IMR-90 (cell line): ENCODE measurements around the gene FAM209B. TPM values are rescaled to one million over a fixed set of nuclear protein-coding genes. Genes with fewer than 3 reads are reported as not detected.

Source experiments
- ATAC-seq: fragments of 200-7000 bp; cut with Tn5 transposase; 2 replicates; pipeline ENCODE4 v1.9.1; 2020; ENCODE audit warnings: low read depth, mild to moderate bottlenecking, moderate library complexity
- BruUV-seq: library from RNA; stranded (reverse); fragments of 400-500 nt; replicated peaks from 2 replicates; lab custom pipeline; 2021; lab: Mats Ljungman, UMichigan
- CTCF ChIA-PET: fragments of 300-600 bp; formaldehyde crosslinking; extraction: SDS; loops from one replicate; lab custom pipeline; 2021; ENCODE audit warnings: antibody characterized with exemption; lab: Yijun Ruan, JAX
- POLR2A ChIA-PET: fragments of 300-600 bp; sonication (Branson Sonifier 250); formaldehyde crosslinking; loops from one replicate; lab custom pipeline; 2022; ENCODE audit warnings: antibody characterized with exemption; ENCODE audit not compliant: unreplicated experiment; lab: Charles Lee
- DNase-seq: peaks from one replicate; pipeline ENCODE4 v3.0.0; 2013
- H2AFZ ChIP-seq: replicated peaks from 2 replicates; pipeline ENCODE3; 2013; ENCODE audit warnings: low read length, mild to moderate bottlenecking; ENCODE audit not compliant: poor library complexity
- H2AK5ac ChIP-seq: 2 replicates; pipeline ENCODE4 v1.6.1; 2013; ENCODE audit warnings: low read depth, low read length, inconsistent platforms
- H2AK9ac ChIP-seq: replicated peaks from 2 replicates; pipeline ENCODE3; 2013; ENCODE audit warnings: mild to moderate bottlenecking, low read depth, low read length, moderate library complexity; ENCODE audit not compliant: poor library complexity
- H2BK120ac ChIP-seq: 2 replicates; pipeline ENCODE4 v1.6.1; 2013; ENCODE audit warnings: low read depth, low read length, inconsistent platforms
- H2BK15ac ChIP-seq: 3 replicates; pipeline ENCODE4 v1.6.1; 2013; ENCODE audit warnings: low read depth, low read length, inconsistent platforms
- H2BK20ac ChIP-seq: 2 replicates; pipeline ENCODE4 v1.6.1; 2013; ENCODE audit warnings: low read depth, mild to moderate bottlenecking, inconsistent platforms, low read length, moderate library complexity
- H2BK5ac ChIP-seq: 2 replicates; pipeline ENCODE4 v1.6.1; 2013; ENCODE audit warnings: mild to moderate bottlenecking, low read depth, low read length, inconsistent platforms; ENCODE audit not compliant: poor library complexity, severe bottlenecking
- H3K14ac ChIP-seq: replicated peaks from 2 replicates; pipeline ENCODE4 v1.6.1; 2013; ENCODE audit warnings: low read depth, low read length, inconsistent platforms
- H3K18ac ChIP-seq: 2 replicates; pipeline ENCODE4 v1.6.1; 2013; ENCODE audit warnings: low read depth, low read length, control low read depth
- H3K23ac ChIP-seq: 2 replicates; pipeline ENCODE4 v1.6.1; 2013; ENCODE audit warnings: low read depth, low read length, inconsistent platforms
- H3K27ac ChIP-seq: 2 replicates; pipeline ENCODE4 v1.5.1; 2013; ENCODE audit warnings: mild to moderate bottlenecking, control low read depth, low read length; ENCODE audit not compliant: insufficient read depth
- H3K27me3 ChIP-seq: 2 replicates; pipeline ENCODE4 v1.6.1; 2013; ENCODE audit warnings: low read length; ENCODE audit not compliant: control insufficient read depth, insufficient read depth
- H3K36me3 ChIP-seq: 2 replicates; pipeline ENCODE4 v1.6.1; 2013; ENCODE audit warnings: low read length, mixed read lengths; ENCODE audit not compliant: control insufficient read depth, insufficient read depth
- H3K4ac ChIP-seq: 2 replicates; pipeline ENCODE4 v1.6.1; 2013; ENCODE audit warnings: low read depth, low read length, inconsistent platforms
- H3K4me1 ChIP-seq: 2 replicates; pipeline ENCODE4 v1.6.1; 2013; ENCODE audit warnings: low read length, mixed read lengths; ENCODE audit not compliant: control insufficient read depth, insufficient read depth
- H3K4me2 ChIP-seq: 2 replicates; pipeline ENCODE4 v1.6.1; 2013; ENCODE audit warnings: low read depth, mild to moderate bottlenecking, control low read depth, low read length, moderate library complexity
- H3K4me3 ChIP-seq: 2 replicates; pipeline ENCODE4 v1.5.1; 2013; ENCODE audit warnings: low read depth, mild to moderate bottlenecking, control low read depth, low read length, moderate library complexity; ENCODE audit not compliant: insufficient read depth
- H3K56ac ChIP-seq: 2 replicates; pipeline ENCODE4 v1.6.1; 2013; ENCODE audit warnings: low read length, inconsistent platforms; ENCODE audit not compliant: insufficient read depth; ENCODE audit errors: extremely low read depth
- H3K79me1 ChIP-seq, 2 experiments: 2 replicates each; pipeline ENCODE4 v1.6.1; 2013; ENCODE audit warnings: low read length in 2 of 2, inconsistent platforms in 1 of 2, low read depth in 1 of 2
- H3K9ac ChIP-seq: 2 replicates; pipeline ENCODE4 v1.6.1; 2013; ENCODE audit warnings: low read depth, low read length, control low read depth
- H3K9me1 ChIP-seq: 2 replicates; pipeline ENCODE4 v1.6.1; 2013; ENCODE audit warnings: low read length, inconsistent platforms; ENCODE audit not compliant: insufficient read depth
- H3K9me3 ChIP-seq: 2 replicates; pipeline ENCODE4 v1.6.1; 2013; ENCODE audit warnings: low read length; ENCODE audit not compliant: control insufficient read depth, insufficient read depth
- H4K20me1 ChIP-seq: 2 replicates; pipeline ENCODE4 v1.6.1; 2013; ENCODE audit warnings: low read length, inconsistent platforms; ENCODE audit not compliant: insufficient read depth
- H4K5ac ChIP-seq: 2 replicates; pipeline ENCODE4 v1.6.1; 2013; ENCODE audit warnings: mild to moderate bottlenecking, low read depth, low read length, control low read depth
- H4K8ac ChIP-seq, 2 experiments: 2 replicates each; pipeline ENCODE4 v1.6.1; 2013; ENCODE audit warnings: low read depth in 2 of 2, low read length in 2 of 2, control low read depth in 1 of 2, inconsistent platforms in 1 of 2
- H4K91ac ChIP-seq: 2 replicates; pipeline ENCODE4 v1.6.1; 2013; ENCODE audit warnings: low read depth, low read length, inconsistent platforms; ENCODE audit not compliant: insufficient read depth
- CHD1 ChIP-seq: IDR thresholded peaks from 2 replicates; pipeline ENCODE4 v1.6.1; 2012; ENCODE audit warnings: low read depth, low read length, improper control_type of control experiment
- MAZ ChIP-seq: IDR thresholded peaks from 2 replicates; pipeline ENCODE4 v1.6.1; 2012; ENCODE audit warnings: low read depth, mild to moderate bottlenecking, low read length, improper control_type of control experiment, moderate library complexity, borderline replicate concordance
- RAD21 ChIP-seq: IDR thresholded peaks from 2 replicates; pipeline ENCODE4 v1.6.1; 2012; ENCODE audit warnings: low read length, improper control_type of control experiment
- WGBS, 2 experiments: methylation state at CpG; one replicate each; pipeline versions ENCODE4 v1.1.5 to v1.1.7; 2013; ENCODE audit warnings: missing lambda C conversion rate in 2 of 2; ENCODE audit not compliant: insufficient read length in 1 of 2; ENCODE audit errors: extremely low coverage in 2 of 2; 5-methylcytosine and 5-hydroxymethylcytosine counted together
- dilution Hi-C: fragments of 300-500 bp; cut with HindIII; formaldehyde crosslinking; loops from one replicate; pipeline ENCODE4 v1.14.3; 2018; ENCODE audit warnings: low sequenced_read_pairs; ENCODE audit not compliant: unreplicated experiment
- in situ Hi-C: fragments of 300-500 bp; cut with MboI; formaldehyde crosslinking; loops from 3 replicates; pipeline ENCODE4 v1.14.3; 2019; ENCODE audit warnings: low sequenced_read_pairs, inconsistent platforms, mixed read lengths
- intact Hi-C: fragments of 100-400 bp; cut with micrococcal nuclease; formaldehyde crosslinking; loops from 2 replicates; pipeline ENCODE4 v1.10.0; 2022
- polyA plus RNA-seq, 3 experiments: library from polyadenylated mRNA; depleted of rRNA; stranded (reverse); fragments of >200 nt; gene quantifications; 2 replicates each; pipeline ENCODE4 v1.2.3, GENCODE V29; 2012; ENCODE audit warnings: low replicate concordance in 1 of 3
- total RNA-seq: library from RNA; depleted of rRNA; stranded (reverse); fragments of >200 nt; gene quantifications from 2 replicates; pipeline ENCODE4 v1.2.3, GENCODE V29; 2012

The FAM209B gene
- total and polyA plus RNA-seq, 2 of the 4 experiments (the other 2 are of a cell fraction) = 0.24 TPM; not detected in 1

DNA sequence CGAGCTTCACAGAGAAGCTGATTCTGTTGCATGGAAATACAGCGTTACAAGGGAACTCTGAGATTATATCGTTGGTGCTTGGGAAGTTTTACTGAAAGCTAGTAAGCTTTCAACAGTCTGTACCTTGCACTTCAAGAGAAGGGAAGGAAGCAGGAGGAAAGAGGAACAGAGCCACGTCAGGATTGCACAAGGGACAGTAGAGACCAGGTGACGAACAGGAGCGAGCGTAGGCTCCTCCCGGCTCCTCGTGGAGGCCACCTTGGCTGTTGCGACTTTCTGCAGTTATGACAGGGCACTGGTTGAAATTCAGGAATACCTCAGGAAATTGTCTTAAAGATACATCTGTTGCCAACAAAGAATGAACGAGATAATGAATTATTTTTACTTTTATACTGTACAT lies 45.8 kb upstream of the FAM209B start:
- no TSS peak for BruUV-seq
- no peak for ATAC-seq
- DNase-seq = no peak
- no peak overlapping the region for H2AK5ac ChIP-seq
- H3K9ac ChIP-seq = no peak overlapping the region
- H3K9me1 ChIP-seq = no peaks in the 10 kb centered on the region
- no peak overlapping the region for H4K91ac ChIP-seq
- no peak overlapping the region for H3K4ac ChIP-seq
- H3K9me3 ChIP-seq = no peaks in the 10 kb centered on the region
- H3K36me3 ChIP-seq = peaks cover 51% of the 10 kb centered on the region
- ChIA-PET POLR2A (no interaction called here), CTCF (no interaction called here)
- no peak overlapping the region for H3K27ac ChIP-seq
- no peak overlapping the region for H2BK20ac ChIP-seq
- no peak overlapping the region for H4K5ac ChIP-seq
- no peak overlapping the region for H3K14ac ChIP-seq
- H4K8ac ChIP-seq = no peak overlapping the region
- TF ChIP-seq CHD1 (no peak), MAZ (no peak), RAD21 (no peak)
- no peak overlapping the region for H3K56ac ChIP-seq
- H2BK15ac ChIP-seq = no peak overlapping the region
- H3K79me1 ChIP-seq = peaks cover 35 to 40% of the 10 kb centered on the region in 2 experiments
- no peak overlapping the region for H3K23ac ChIP-seq
- H3K4me3 ChIP-seq = no peak overlapping the region
- WGBS, 2 experiments = 100% methylated on average over 2 of the region's 11 CpGs; no CpG with 5 or more reads in 1 of the 2 experiments
- no peak overlapping the region for H2AK9ac ChIP-seq
- H2AFZ ChIP-seq = no peak overlapping the region
- H4K20me1 ChIP-seq = peaks cover 6% of the 10 kb centered on the region
- no peak overlapping the region for H2BK5ac ChIP-seq
- peaks cover 2% of the 10 kb centered on the region; the same call in 1 of the 2 replicates for H3K4me1 ChIP-seq
- in situ Hi-C loops (no loop called here), intact Hi-C loops (no loop called here), dilution Hi-C loops (no loop called here)
- H3K18ac ChIP-seq = no peak overlapping the region
- no peak overlapping the region for H3K4me2 ChIP-seq
- no peak overlapping the region for H2BK120ac ChIP-seq
- no peaks in the 10 kb centered on the region for H3K27me3 ChIP-seq
